H9 (cell line): ENCODE measurements around the gene CAGE1. TPM values are rescaled to one million over a fixed set of nuclear protein-coding genes. Genes with fewer than 3 reads are reported as not detected.

Source experiments
- DNase-seq: peaks from one replicate; pipeline ENCODE4 v3.0.0-alpha.2; 2017
- H2AFZ ChIP-seq: one replicate; pipeline ENCODE4 v1.6.1; 2013; ENCODE audit warnings: mild to moderate bottlenecking, low read length, control low read depth, moderate library complexity
- H2AK5ac ChIP-seq: 2 replicates; pipeline ENCODE4 v1.6.1; 2013; ENCODE audit warnings: low read length, control low read depth, mixed read lengths; ENCODE audit not compliant: insufficient read length
- H2BK120ac ChIP-seq: one replicate; pipeline ENCODE4 v1.6.1; 2013; ENCODE audit warnings: low read depth, mild to moderate bottlenecking, low read length, control low read depth, inconsistent platforms; ENCODE audit not compliant: poor library complexity, severe bottlenecking
- H2BK12ac ChIP-seq: 2 replicates; pipeline ENCODE4 v1.6.1; 2013; ENCODE audit warnings: low read length, control low read depth, mixed read lengths, low read depth; ENCODE audit not compliant: insufficient read length
- H2BK15ac ChIP-seq: 2 replicates; pipeline ENCODE4 v1.6.1; 2013; ENCODE audit warnings: low read depth, low read length, control low read depth
- H2BK20ac ChIP-seq: one replicate; pipeline ENCODE4 v1.6.1; 2013; ENCODE audit warnings: low read depth, mild to moderate bottlenecking, low read length, control low read depth, inconsistent platforms; ENCODE audit not compliant: poor library complexity, severe bottlenecking
- H2BK5ac ChIP-seq: 2 replicates; pipeline ENCODE4 v1.6.1; 2013; ENCODE audit warnings: low read length, control low read depth, mixed read lengths; ENCODE audit not compliant: insufficient read length
- H3K14ac ChIP-seq: 2 replicates; pipeline ENCODE4 v1.6.1; 2013; ENCODE audit warnings: low read length, control low read depth; ENCODE audit not compliant: insufficient read depth
- H3K18ac ChIP-seq: 2 replicates; pipeline ENCODE4 v1.6.1; 2013; ENCODE audit warnings: low read depth, mild to moderate bottlenecking, mixed read lengths, low read length, control low read depth; ENCODE audit not compliant: insufficient read length
- H3K23ac ChIP-seq: 2 replicates; pipeline ENCODE4 v1.6.1; 2013; ENCODE audit warnings: low read length, control low read depth, mixed read lengths, low read depth; ENCODE audit not compliant: insufficient read length
- H3K23me2 ChIP-seq: 2 replicates; pipeline ENCODE4 v1.6.1; 2013; ENCODE audit warnings: low read depth, mild to moderate bottlenecking, mixed read lengths, low read length, control low read depth; ENCODE audit not compliant: insufficient read length, poor library complexity, severe bottlenecking
- H3K27ac ChIP-seq: 2 replicates; pipeline ENCODE4 v1.5.1; 2013; ENCODE audit warnings: low read length, control low read depth, mixed read lengths, low read depth; ENCODE audit not compliant: insufficient read length
- H3K27me3 ChIP-seq: 2 replicates; pipeline ENCODE4 v1.6.1; 2013; ENCODE audit warnings: low read length, control low read depth, inconsistent platforms; ENCODE audit not compliant: insufficient read depth
- H3K4ac ChIP-seq: 2 replicates; pipeline ENCODE4 v1.6.1; 2013; ENCODE audit warnings: low read depth, mild to moderate bottlenecking, control low read depth, inconsistent platforms, low read length, moderate library complexity
- H3K4me1 ChIP-seq: 2 replicates; pipeline ENCODE4 v1.6.1; 2013; ENCODE audit warnings: low read length, control low read depth, inconsistent platforms; ENCODE audit not compliant: insufficient read depth
- H3K4me2 ChIP-seq: 2 replicates; pipeline ENCODE4 v1.6.1; 2013; ENCODE audit warnings: low read length, control low read depth, mixed read lengths; ENCODE audit not compliant: insufficient read length, insufficient read depth
- H3K56ac ChIP-seq: 2 replicates; pipeline ENCODE4 v1.6.1; 2013; ENCODE audit warnings: low read depth, mild to moderate bottlenecking, mixed read lengths, low read length, control low read depth; ENCODE audit not compliant: insufficient read length
- H3K79me1 ChIP-seq: 2 replicates; pipeline ENCODE4 v1.6.1; 2013; ENCODE audit warnings: low read depth, mild to moderate bottlenecking, moderate library complexity, low read length, control low read depth, inconsistent platforms; ENCODE audit not compliant: insufficient read depth, poor library complexity, severe bottlenecking
- H3K79me2 ChIP-seq: 2 replicates; pipeline ENCODE4 v1.6.1; 2013; ENCODE audit warnings: low read length, control low read depth, inconsistent platforms; ENCODE audit not compliant: insufficient read depth
- H3K9ac ChIP-seq: 2 replicates; pipeline ENCODE4 v1.6.1; 2013; ENCODE audit warnings: low read length, control low read depth, mixed read lengths; ENCODE audit not compliant: insufficient read length; ENCODE audit errors: extremely low read depth
- H3K9me3 ChIP-seq: one replicate; pipeline ENCODE4 v1.6.1; 2013; ENCODE audit warnings: low read depth, low read length, inconsistent platforms; ENCODE audit not compliant: control insufficient read depth
- H3T11ph ChIP-seq: one replicate; pipeline ENCODE4 v1.6.1; 2013; ENCODE audit warnings: mild to moderate bottlenecking, low read length, control low read depth, inconsistent platforms
- H4K20me1 ChIP-seq: one replicate; pipeline ENCODE4 v1.6.1; 2013; ENCODE audit not compliant: control insufficient read depth, insufficient read length, insufficient read depth
- H4K5ac ChIP-seq: 2 replicates; pipeline ENCODE4 v1.6.1; 2013; ENCODE audit warnings: low read depth, mild to moderate bottlenecking, mixed read lengths, low read length, control low read depth; ENCODE audit not compliant: insufficient read length
- H4K8ac ChIP-seq: replicated peaks from 2 replicates; pipeline ENCODE4 v1.6.1; 2013; ENCODE audit warnings: low read length, control low read depth, mixed read lengths, low read depth; ENCODE audit not compliant: insufficient read length
- H4K91ac ChIP-seq: 2 replicates; pipeline ENCODE4 v1.6.1; 2013; ENCODE audit warnings: low read depth, mild to moderate bottlenecking, moderate library complexity, mixed read lengths, low read length, control low read depth; ENCODE audit not compliant: insufficient read length
- H3K27ac Mint-ChIP-seq, 3 experiments: 2 replicates in 2 of 3; 3 replicates in 1 of 3; pipeline ENCODE4 v1.8.0; 2020 to 2021; ENCODE audit warnings: mixed read lengths in 3 of 3, mild to moderate bottlenecking in 1 of 3, moderate library complexity in 1 of 3
- H3K27me3 Mint-ChIP-seq: 2 replicates; pipeline ENCODE4 v1.8.0; 2021; ENCODE audit warnings: low read depth, mild to moderate bottlenecking, moderate library complexity, mixed read lengths
- H3K36me3 Mint-ChIP-seq, 3 experiments: 2 replicates in 2 of 3; 3 replicates in 1 of 3; pipeline ENCODE4 v1.8.0; 2020 to 2021; ENCODE audit warnings: low read depth in 3 of 3, mixed read lengths in 3 of 3; ENCODE audit not compliant: insufficient read depth in 1 of 3
- H3K4me1 Mint-ChIP-seq, 2 experiments: 2 replicates each; pipeline ENCODE4 v1.8.0; 2020; ENCODE audit warnings: mixed read lengths in 2 of 2
- H3K4me3 Mint-ChIP-seq, 2 experiments: 2 replicates in 1 of 2; 3 replicates in 1 of 2; pipeline ENCODE4 v1.8.0; 2020 to 2021; ENCODE audit warnings: mild to moderate bottlenecking in 2 of 2, mixed read lengths in 2 of 2, moderate library complexity in 1 of 2
- H3K9me3 Mint-ChIP-seq, 2 experiments: 2 replicates in 1 of 2; 3 replicates in 1 of 2; pipeline ENCODE4 v1.8.0; 2020; ENCODE audit warnings: mild to moderate bottlenecking in 2 of 2, mixed read lengths in 2 of 2, moderate library complexity in 1 of 2
- WGBS: extraction: QIAGEN DNeasy Blood & Tissue Kit; methylation state at CpG from one replicate; pipeline ENCODE4 v1.1.7; 2013; ENCODE audit warnings: missing lambda C conversion rate, low lambda C conversion rate, mixed read lengths; ENCODE audit not compliant: insufficient read length; ENCODE audit errors: extremely low coverage; 5-methylcytosine and 5-hydroxymethylcytosine counted together
- total RNA-seq: library from RNA; stranded (reverse); gene quantifications from 2 replicates; pipeline ENCODE4 v1.2.1, GENCODE V29; 2021
- TF ChIP-seq, protein P1 (sequence below): fragments of 200-600 bp; sonication (generic); conservative IDR thresholded peaks from 3 replicates; pipeline ENCODE4 v1.8.0; 2021; ENCODE audit warnings: antibody characterized with exemption, mild to moderate bottlenecking

Gene CAGE1
- total RNA-seq, 1 experiment from 2014 or later: 0.28 TPM

DNA sequence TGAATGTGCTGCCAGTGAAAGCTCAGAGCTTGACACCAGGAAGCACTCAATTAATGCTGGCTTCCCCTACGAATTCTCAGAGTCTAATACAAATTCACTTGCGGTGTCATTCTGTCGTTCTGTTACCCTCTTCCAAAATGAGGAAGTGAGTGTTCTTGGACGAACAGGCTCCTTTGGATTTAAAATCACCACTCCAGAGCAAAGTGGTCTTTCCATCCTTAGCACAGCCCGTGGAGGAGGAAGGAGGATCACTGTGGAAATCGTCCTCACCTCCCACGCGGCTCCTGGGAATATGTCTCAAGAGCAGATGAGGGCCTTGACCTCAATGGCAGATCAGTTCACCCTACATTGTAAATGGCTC, 41.8 kb upstream of the CAGE1 start:
- Mint-ChIP-seq H3K27me3 (peaks cover 1% of the 10 kb centered on the region; the same call in 1 of the 2 replicates), H3K4me3 (no peak overlapping the region), H3K27ac (no peak overlapping the region), H3K4me1 (peaks cover 14 to 22% of the 10 kb centered on the region in 2 experiments), H3K9me3 (no peaks in the 10 kb centered on the region; a peak in 1 of 5 replicates), H3K36me3 (no peaks in the 10 kb centered on the region)
- Histone ChIP-seq H2AK5ac (no peak overlapping the region), H3K79me2 (no peaks in the 10 kb centered on the region), H4K5ac (no peak overlapping the region), H2BK12ac (no peak overlapping the region), H2AFZ (no peak overlapping the region), H4K20me1 (no peaks in the 10 kb centered on the region), H3K27ac (no peak overlapping the region), H3K4ac (no peak overlapping the region), H2BK15ac (no peak overlapping the region), H4K8ac (no peak overlapping the region), H3K9ac (no peak overlapping the region), H2BK120ac (no peak overlapping the region), H3K9me3 (no peaks in the 10 kb centered on the region), H3K27me3 (no peaks in the 10 kb centered on the region), H2BK20ac (no peak overlapping the region), H3K23me2 (no peaks in the 10 kb centered on the region), H3K79me1 (no peaks in the 10 kb centered on the region), H4K91ac (no peak overlapping the region), H3T11ph (no peak overlapping the region), H3K18ac (no peak overlapping the region), H3K23ac (no peak overlapping the region), H3K4me1 (no peaks in the 10 kb centered on the region), H3K14ac (no peak overlapping the region), H2BK5ac (no peak overlapping the region), H3K56ac (no peak overlapping the region), H3K4me2 (no peak overlapping the region)
- WGBS: no CpG with 5 or more reads among the region's 8 CpGs
- no peak for DNase-seq
- TF ChIP-seq, protein P1, sequence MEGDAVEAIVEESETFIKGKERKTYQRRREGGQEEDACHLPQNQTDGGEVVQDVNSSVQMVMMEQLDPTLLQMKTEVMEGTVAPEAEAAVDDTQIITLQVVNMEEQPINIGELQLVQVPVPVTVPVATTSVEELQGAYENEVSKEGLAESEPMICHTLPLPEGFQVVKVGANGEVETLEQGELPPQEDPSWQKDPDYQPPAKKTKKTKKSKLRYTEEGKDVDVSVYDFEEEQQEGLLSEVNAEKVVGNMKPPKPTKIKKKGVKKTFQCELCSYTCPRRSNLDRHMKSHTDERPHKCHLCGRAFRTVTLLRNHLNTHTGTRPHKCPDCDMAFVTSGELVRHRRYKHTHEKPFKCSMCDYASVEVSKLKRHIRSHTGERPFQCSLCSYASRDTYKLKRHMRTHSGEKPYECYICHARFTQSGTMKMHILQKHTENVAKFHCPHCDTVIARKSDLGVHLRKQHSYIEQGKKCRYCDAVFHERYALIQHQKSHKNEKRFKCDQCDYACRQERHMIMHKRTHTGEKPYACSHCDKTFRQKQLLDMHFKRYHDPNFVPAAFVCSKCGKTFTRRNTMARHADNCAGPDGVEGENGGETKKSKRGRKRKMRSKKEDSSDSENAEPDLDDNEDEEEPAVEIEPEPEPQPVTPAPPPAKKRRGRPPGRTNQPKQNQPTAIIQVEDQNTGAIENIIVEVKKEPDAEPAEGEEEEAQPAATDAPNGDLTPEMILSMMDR: no peak
